HFF-Myc (cell line): ENCODE results near the gene MFRP.

Source experiments
- DNase-seq: peaks from one replicate; pipeline ENCODE4 v3.0.0-alpha.2; 2011; ENCODE audit warnings: low read depth; ENCODE audit errors: extremely low read depth
- H3K4me3 ChIP-seq: replicated peaks from 2 replicates; pipeline ENCODE4 v1.5.1; 2011; ENCODE audit warnings: low read depth, mild to moderate bottlenecking, control low read depth, low read length
- TF ChIP-seq, protein P1 (sequence below): IDR thresholded peaks from 2 replicates; pipeline ENCODE4 v1.5.1; 2012; ENCODE audit warnings: mild to moderate bottlenecking, low read depth, low read length, control low read depth; ENCODE audit errors: missing control alignments

The MFRP gene

DNA sequence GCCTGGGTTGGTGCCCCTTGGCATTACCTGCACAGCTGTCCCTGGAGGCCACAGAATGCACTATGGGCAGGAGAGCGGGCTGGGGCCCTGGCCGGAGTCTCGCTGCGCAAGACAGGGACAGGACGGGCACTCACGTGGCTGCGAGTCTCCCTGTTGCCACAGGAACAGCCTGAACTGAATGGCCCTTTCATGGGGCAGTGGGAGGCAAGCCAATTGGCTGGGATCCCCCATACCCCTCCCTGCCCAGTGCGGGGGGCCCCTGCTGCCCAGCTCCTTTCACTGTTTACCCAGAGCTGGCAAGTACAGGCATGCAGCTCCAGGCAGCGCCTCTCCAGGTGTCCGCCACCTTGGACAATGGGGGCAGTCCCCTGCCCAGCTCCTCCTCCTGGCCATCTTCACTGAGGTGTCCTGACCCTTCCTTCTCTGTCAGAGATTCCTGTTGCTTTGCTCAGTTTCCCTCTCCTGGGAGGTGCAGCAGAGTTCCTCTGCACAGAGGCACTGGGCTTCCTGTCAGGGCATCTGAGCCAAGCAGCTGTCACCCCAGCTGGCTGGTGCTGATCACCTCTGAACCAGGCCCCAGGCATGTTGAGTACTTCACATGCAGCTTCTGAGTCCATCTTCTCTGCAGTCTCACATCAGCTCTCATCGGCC lies 29.8 kb upstream of the MFRP start:
- TF ChIP-seq, protein P1, sequence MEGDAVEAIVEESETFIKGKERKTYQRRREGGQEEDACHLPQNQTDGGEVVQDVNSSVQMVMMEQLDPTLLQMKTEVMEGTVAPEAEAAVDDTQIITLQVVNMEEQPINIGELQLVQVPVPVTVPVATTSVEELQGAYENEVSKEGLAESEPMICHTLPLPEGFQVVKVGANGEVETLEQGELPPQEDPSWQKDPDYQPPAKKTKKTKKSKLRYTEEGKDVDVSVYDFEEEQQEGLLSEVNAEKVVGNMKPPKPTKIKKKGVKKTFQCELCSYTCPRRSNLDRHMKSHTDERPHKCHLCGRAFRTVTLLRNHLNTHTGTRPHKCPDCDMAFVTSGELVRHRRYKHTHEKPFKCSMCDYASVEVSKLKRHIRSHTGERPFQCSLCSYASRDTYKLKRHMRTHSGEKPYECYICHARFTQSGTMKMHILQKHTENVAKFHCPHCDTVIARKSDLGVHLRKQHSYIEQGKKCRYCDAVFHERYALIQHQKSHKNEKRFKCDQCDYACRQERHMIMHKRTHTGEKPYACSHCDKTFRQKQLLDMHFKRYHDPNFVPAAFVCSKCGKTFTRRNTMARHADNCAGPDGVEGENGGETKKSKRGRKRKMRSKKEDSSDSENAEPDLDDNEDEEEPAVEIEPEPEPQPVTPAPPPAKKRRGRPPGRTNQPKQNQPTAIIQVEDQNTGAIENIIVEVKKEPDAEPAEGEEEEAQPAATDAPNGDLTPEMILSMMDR = no peak
- no peak overlapping the region for H3K4me3 ChIP-seq
- no peak for DNase-seq

DNA sequence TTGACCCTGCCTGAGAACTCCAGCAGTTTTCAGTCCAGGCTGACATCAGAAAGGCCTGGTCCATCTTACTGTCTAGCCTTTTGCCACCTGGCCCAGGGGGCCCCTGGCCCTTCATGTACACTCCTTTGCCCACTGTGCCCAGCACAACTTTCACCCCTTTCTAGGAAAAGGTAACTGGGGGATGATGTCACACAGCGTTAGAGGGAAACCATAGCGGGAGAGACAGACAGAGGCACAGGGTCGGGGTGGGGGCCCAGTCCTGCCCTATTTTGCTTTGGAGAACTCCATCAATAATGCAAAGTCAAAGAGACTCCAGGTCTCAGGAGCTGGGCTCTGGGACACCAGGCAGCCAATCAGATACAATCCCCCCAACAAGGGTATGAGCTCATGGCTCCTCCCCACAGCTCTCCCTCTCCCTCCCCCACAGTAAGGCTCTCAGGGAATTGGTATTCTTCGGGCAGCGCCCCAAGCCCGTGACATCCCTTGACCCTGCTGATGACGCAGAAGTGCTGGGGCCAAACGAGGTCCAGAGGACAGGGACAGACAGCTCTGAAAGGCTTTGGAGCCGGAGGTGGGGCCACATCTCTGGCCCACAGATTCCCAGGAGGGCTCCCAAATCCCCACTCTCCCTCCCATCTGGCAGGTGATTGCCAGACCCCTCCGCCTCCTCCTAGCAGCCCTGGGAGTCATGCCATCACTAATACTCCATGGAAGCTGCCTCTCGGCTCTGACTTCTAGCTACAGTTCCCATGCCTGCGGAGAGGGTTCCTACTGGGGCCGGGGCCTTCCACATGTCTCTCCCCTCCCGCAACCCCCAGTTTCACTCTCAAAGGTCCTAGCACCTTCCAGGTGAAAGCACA lies 29.1 kb upstream of the MFRP start:
- TF ChIP-seq, protein P1 = no peak

DNA sequence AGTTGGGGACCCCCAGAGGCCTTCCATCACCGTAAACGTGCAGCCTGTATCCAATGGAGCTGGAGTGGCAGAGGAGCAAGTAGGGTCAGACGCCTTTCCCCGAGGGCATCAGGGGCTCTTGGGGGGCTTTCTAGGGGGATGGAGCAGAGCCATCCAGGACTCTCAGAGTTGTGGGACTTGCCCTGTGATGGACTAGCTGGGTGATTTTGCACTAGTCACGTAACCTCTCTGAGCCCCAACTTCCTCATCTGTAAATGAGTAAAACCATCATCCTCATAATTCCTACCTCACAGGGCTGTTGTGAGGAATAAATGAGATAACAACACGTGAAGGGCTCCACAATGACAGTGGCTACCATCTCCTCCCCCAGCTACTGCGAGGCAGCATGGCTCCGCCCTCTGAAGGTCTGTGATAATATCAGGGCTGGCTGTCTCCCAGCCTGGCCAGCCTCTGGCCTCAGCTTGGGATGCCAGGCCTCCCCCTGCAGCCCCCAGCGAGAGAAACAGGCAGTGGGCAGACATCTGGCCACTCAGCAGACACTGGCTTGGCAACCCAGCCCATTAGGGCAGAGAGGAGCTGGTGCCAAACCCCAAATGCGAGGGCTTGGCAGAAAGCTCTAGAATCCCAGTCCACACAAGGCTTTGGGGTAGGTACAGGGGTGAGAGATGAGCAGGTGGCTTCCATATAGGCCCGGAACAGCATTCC lies 28.3 kb upstream of the MFRP start:
- no peak for DNase-seq
- TF ChIP-seq, protein P1 = no peak

More for the DNA sequence above, 29.1 kb upstream of the MFRP start:
- DNase-seq = no peak
- no peak overlapping the region for H3K4me3 ChIP-seq

DNA sequence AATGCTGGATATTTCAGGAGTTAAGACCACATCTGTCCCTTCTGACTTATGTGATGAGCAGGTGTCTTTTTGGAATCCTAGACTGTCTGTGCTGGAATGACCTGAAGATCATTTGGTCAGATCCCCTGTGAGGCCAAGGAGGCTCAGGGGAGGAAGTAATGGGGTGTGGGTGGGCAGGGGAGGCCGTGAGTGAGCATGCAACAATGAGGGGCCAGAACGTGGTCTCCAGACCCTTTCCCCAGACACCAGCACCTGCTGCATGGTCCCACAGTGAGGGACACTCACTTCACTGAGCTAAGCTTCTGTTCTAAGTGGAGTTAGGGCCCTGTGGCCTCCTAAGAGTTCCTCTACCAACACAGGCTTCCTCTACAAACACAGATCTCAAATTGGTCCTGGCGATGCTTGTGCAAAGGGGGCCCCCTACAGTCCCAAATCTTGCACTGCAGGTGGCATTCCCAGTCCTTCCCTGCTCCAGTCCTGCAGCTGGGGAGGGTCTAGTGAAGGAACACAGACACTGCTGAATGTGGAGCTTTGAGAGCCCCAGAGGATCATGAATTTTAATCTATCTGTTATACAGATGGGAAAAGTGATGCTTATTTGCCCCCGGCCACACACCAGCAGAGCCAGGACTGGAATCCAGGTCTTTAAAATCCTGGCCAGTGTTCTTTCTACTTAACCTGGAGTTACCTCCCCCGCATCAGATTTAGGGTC lies 27.6 kb upstream of the MFRP start:
- TF ChIP-seq, protein P1 = peak; percentile 97
- H3K4me3 ChIP-seq = no peak overlapping the region
- DNase-seq = no peak

More for the DNA sequence above, 28.3 kb upstream of the MFRP start:
- H3K4me3 ChIP-seq = no peak overlapping the region

DNA sequence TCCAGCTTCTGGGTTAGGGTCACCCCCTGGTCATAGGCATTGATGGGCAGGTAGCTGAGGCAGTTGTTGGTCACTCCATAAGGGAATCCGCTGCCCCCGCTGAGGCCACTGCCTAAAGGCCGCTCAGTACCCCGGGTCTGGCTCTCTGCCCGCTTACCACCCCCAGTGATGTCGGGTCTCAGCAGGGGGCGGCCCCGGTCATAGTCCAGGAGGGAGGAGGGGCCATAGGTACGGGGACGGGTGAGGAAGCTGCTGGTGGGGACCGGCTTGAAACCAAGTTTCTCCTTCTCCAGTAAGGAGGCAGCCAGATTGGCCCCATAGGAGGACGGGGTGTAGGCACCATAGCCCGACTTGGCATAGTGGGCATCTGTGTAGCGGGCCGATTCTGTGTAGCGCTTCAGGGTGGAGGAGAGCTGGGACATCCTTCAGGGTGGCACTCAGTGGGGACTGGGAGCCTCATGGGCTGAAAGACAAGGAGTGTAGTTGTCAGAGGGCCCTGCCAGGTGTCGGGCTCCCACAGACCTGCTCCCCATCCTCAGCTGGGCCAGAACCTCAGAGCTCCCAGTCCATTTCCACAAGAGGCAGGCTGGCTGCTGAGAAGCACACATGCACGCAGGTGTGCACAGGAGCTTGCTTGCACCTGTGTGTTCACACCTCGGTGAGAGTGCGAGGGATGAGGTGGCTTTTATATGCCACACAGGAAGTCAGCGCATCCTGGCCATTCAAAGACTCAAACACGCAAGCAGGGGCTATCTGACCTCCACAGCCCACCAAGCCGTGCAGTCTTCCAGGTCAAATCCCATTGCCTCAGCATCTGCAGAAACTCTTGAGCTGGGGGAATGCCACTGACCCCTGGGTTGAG lies 26.8 kb upstream of the MFRP start:
- TF ChIP-seq, protein P1 = no peak
- no peak overlapping the region for H3K4me3 ChIP-seq
- DNase-seq = no peak
